Body of pancreas (tissue), 4 donors: Measurements from ENCODE around the gene BTBD3.

Experiments used
- CTCF ChIP-seq, 7 experiments: fragments of 450-650 bp in 4 of 7; fragments of 200-600 bp in 3 of 7; sonication (generic) in 3 of 7; IDR thresholded peaks; one replicate each; pipeline ENCODE4 v1.5.1; 2016 to 2019; ENCODE audit warnings: antibody characterized with exemption in 7 of 7
- POLR2A ChIP-seq, 3 donors: fragments of 450-650 bp; IDR thresholded peaks; one replicate each; pipeline ENCODE4 v1.6.1; 2016; ENCODE audit warnings: antibody characterized with exemption in 3 of 3, mild to moderate bottlenecking in 2 of 3

DNA sequence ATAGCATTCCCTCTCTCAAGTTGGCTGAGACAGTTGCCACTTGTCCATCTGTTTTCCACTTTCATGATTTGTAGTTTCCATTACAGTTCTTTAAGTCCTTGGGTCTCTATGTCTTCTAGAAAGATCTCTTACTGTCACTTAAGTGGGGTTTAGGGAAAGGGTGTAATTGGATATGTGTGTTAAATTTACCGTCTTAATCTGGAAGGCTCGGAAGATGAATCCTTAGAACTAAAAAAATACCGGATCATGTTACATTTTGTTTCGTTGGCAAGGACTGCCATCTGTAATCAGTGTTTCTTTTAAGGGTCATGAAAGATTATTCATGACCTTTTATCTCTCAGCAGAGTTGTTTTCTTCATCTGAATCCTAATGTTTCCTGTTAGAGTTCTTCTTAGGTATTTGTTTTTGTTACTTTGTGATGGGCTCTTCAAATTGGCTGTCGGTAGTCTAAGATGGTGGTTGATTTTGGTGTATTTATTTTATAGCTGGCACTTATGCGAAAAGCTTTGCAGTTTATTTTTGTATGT lies 21.8 kb upstream of the BTBD3 start:
- TF ChIP-seq CTCF (IDR thresholded peaks at IDR 0.05) = no peak
- no peak for TF ChIP-seq POLR2A (IDR thresholded peaks at IDR 0.05)
